Measurements from ENCODE around the gene CUL1.

CUL1 gene

DNA sequence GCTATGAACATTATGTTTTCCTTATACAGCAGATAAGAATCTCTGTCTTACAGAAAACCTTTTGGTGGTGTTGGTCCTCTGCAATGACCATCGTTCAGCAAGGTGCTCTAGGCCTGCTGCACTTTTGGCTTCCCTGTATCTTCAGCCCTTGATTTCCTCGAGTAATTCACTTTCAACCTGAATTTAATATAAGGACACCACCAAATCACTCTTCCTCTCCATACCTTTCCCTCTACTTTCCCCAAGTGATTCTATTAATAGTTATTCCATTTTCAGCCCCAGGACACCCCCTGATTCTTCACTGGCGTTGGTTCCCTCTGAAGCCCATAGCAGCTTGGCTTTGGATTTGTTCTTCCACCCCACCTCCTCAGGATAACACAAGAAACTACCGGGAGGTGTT, 113.2 kb downstream of the CUL1 start:
- H3K4me1 ChIP-seq (ENCODE audit: control insufficient read depth in 1 of 2, insufficient read depth in 2 of 2, low read length in 2 of 2): no peaks in the 10 kb centered on the region
- H3K4me3 ChIP-seq (ENCODE audit: low read depth in 1 of 2, low read length in 2 of 2): no peak overlapping the region
- H3K9me3 ChIP-seq (ENCODE audit: control insufficient read depth in 1 of 2, low read length in 2 of 2): no peaks in the 10 kb centered on the region
- no peaks in the 10 kb centered on the region for H3K27me3 ChIP-seq (ENCODE audit: low read depth, low read length)
- no peak overlapping the region for H3K27ac ChIP-seq (ENCODE audit: low read length)
- H3K36me3 ChIP-seq (ENCODE audit: control insufficient read depth in 1 of 2, insufficient read depth in 2 of 2, low read length in 2 of 2): peaks cover 10 to 12% of the 10 kb centered on the region in 2 donors

DNA sequence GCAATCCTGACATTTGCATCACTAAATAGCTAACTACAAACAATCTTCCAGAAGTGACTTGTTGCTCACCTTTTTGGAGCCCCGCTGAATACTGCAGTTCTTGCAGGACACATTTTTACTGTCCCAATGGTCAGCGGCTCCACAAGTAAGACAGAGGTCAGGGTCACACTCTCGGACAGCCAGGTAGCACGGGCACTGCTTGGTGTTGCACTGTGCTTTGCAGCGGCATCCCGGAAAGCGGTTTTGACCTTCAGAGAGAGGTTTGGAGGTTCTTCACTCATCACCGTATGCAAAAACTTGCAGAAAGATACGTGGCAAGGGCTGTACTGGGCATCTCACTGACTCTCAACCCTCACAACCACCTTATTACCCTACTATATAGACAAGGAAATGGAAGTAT, 115.2 kb downstream of the CUL1 start:
- Histone ChIP-seq H3K36me3 (ENCODE audit: control insufficient read depth in 1 of 2, insufficient read depth in 2 of 2, low read length in 2 of 2) (peaks cover 0 to 12% of the 10 kb centered on the region in 2 donors), H3K27me3 (ENCODE audit: low read depth, low read length) (no peaks in the 10 kb centered on the region), H3K4me1 (ENCODE audit: control insufficient read depth in 1 of 2, insufficient read depth in 2 of 2, low read length in 2 of 2) (no peaks in the 10 kb centered on the region)

DNA sequence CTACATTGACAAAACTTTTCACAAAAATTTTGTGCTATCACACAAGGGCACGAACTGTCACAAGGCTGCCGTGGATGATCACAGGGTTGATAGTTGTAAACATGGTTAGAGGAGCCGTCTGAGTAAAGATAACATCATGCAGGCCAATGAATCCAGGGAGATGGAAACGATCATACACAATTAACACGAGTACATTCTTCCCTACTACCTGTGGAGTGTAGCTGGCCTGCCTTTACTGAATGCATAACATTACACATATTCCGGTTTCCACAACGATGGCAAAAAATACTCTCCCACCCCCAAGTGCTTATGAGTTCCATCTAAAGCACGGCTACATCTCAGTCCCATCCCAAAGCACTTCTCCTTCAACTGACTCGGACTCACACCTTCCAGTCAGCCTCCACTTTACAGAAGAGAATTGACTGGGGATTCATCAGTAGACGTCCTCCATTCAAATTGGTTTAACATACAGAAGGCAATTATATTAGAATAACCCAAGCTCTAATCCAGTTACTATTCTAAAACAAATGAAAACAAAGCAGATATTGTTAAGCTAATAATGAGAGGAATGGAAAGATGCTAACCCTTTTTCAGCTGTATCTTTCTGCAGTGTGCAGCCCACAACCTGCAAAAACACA, 116.3 kb downstream of the CUL1 start:
- Histone ChIP-seq H3K4me1 (ENCODE audit: control insufficient read depth in 1 of 2, insufficient read depth in 2 of 2, low read length in 2 of 2) (no peaks in the 10 kb centered on the region), H3K36me3 (ENCODE audit: control insufficient read depth in 1 of 2, insufficient read depth in 2 of 2, low read length in 2 of 2) (peaks cover 0 to 12% of the 10 kb centered on the region in 2 donors), H3K9me3 (ENCODE audit: control insufficient read depth in 1 of 2, low read length in 2 of 2) (no peaks in the 10 kb centered on the region), H3K27me3 (ENCODE audit: low read depth, low read length) (no peaks in the 10 kb centered on the region), H3K27ac (ENCODE audit: low read length) (no peak overlapping the region), H3K4me3 (ENCODE audit: low read depth in 1 of 2, low read length in 2 of 2) (no peak overlapping the region)

More for the DNA sequence above, 115.2 kb downstream of the CUL1 start:
- no peak overlapping the region for H3K4me3 ChIP-seq (ENCODE audit: low read depth in 1 of 2, low read length in 2 of 2)
- H3K27ac ChIP-seq (ENCODE audit: low read length): no peak overlapping the region
- H3K9me3 ChIP-seq (ENCODE audit: control insufficient read depth in 1 of 2, low read length in 2 of 2): no peaks in the 10 kb centered on the region

DNA sequence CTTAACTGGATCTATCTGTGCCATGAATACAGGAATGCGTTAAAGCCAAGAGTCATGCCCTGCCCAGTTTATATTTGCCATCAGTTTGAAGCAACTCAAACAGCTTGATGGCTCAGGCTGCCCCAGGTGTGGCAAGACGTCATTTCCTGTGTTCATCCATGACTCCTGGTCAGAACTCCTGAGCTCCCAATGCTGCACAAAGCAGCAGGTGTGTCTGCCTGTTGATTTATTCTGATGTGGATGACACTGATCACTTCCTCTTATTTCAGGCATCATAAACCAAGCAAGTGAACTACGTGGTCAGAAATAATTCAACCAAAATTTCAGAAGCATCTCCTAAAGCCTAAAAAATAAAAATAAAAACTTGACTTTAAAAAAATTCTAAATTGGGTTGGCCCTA, 116.9 kb downstream of the CUL1 start:
- H3K36me3 ChIP-seq (ENCODE audit: control insufficient read depth in 1 of 2, insufficient read depth in 2 of 2, low read length in 2 of 2): peaks cover 0 to 12% of the 10 kb centered on the region in 2 donors

DNA sequence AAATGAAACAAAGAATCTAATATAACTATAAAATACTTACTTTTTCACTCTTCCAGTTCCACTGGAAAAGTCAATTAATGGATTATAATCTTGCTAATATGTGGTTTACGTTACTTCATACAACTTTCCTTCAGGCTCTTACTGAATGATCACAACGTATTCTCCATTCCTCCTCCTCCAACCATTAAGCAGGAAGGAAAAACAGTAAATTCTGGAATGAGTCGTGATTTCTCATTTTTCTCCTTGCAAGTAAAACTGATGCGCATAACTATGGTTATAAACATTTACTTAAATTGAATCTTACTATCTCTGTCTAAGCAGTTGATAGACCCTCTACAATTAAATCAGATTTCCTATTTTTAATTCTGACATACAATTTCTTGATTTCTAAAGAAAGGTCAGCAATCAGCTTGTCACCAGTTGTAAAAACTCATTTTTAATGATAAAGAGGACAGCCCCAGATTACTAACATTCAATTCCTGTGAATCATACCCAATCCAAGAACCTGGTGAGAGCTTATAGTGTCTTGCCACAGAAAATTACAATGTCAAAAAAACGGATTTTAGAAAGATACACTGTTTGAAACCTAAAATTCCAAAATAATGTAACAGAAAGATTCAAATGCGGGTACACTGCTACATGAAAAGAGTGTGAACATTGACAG, 121.1 kb downstream of the CUL1 start:
- Histone ChIP-seq H3K4me1 (ENCODE audit: control insufficient read depth in 1 of 2, insufficient read depth in 2 of 2, low read length in 2 of 2) (no peaks in the 10 kb centered on the region), H3K4me3 (ENCODE audit: low read depth in 1 of 2, low read length in 2 of 2) (no peak overlapping the region), H3K27me3 (ENCODE audit: low read depth, low read length) (no peaks in the 10 kb centered on the region), H3K27ac (ENCODE audit: low read length) (no peak overlapping the region), H3K9me3 (ENCODE audit: control insufficient read depth in 1 of 2, low read length in 2 of 2) (no peaks in the 10 kb centered on the region), H3K36me3 (ENCODE audit: control insufficient read depth in 1 of 2, insufficient read depth in 2 of 2, low read length in 2 of 2) (peaks cover 0 to 11% of the 10 kb centered on the region in 2 donors)

More for the DNA sequence above, 116.9 kb downstream of the CUL1 start:
- Histone ChIP-seq H3K27ac (ENCODE audit: low read length) (no peak overlapping the region), H3K4me1 (ENCODE audit: control insufficient read depth in 1 of 2, insufficient read depth in 2 of 2, low read length in 2 of 2) (no peaks in the 10 kb centered on the region), H3K27me3 (ENCODE audit: low read depth, low read length) (no peaks in the 10 kb centered on the region), H3K9me3 (ENCODE audit: control insufficient read depth in 1 of 2, low read length in 2 of 2) (no peaks in the 10 kb centered on the region), H3K4me3 (ENCODE audit: low read depth in 1 of 2, low read length in 2 of 2) (no peak overlapping the region)

DNA sequence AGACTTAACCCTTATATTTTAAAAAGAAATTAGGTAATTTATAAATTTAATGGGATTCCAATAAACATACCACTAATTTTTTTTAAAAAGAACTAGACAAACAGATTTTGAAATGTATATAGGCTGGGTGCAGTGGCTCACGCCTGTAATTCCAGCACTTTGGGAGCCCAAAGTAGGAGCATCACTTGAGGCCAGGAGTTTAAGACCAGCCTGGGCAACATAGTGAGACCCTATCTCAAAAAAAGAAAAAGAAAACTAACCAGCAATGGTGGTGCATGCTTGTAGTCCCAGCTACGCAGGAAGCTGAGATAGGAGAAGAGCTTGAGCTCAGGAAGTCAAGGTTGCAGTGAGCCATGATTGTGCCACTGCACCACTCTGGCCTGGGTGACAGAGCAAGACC, 122.7 kb downstream of the CUL1 start:
- Histone ChIP-seq H3K36me3 (ENCODE audit: control insufficient read depth in 1 of 2, insufficient read depth in 2 of 2, low read length in 2 of 2) (peaks cover 0 to 7% of the 10 kb centered on the region in 2 donors), H3K4me1 (ENCODE audit: control insufficient read depth in 1 of 2, insufficient read depth in 2 of 2, low read length in 2 of 2) (no peaks in the 10 kb centered on the region)

DNA sequence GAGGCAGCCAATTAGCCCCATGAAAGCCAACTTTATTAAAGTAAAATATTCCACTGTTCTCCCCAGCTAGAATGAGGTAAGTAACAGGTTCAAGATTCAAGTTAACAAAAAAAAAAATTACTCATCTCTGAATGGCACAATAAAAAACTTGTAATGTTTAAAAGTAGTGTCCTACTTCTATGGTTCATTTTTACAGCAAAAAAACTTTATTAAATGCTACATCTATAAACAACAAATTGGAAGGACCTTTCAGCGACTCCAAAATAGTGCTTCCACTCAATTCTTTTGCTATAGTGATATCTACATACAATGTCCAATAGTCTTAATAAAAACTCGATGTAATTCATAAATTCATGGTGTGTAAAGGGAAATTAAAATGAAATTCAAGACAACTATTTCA, 126.2 kb downstream of the CUL1 start:
- Histone ChIP-seq H3K9me3 (ENCODE audit: control insufficient read depth in 1 of 2, low read length in 2 of 2) (no peaks in the 10 kb centered on the region), H3K27me3 (ENCODE audit: low read depth, low read length) (no peaks in the 10 kb centered on the region), H3K4me1 (ENCODE audit: control insufficient read depth in 1 of 2, insufficient read depth in 2 of 2, low read length in 2 of 2) (no peaks in the 10 kb centered on the region), H3K36me3 (ENCODE audit: control insufficient read depth in 1 of 2, insufficient read depth in 2 of 2, low read length in 2 of 2) (peaks cover 0 to 4% of the 10 kb centered on the region in 2 donors), H3K27ac (ENCODE audit: low read length) (no peak overlapping the region), H3K4me3 (ENCODE audit: low read depth in 1 of 2, low read length in 2 of 2) (no peak overlapping the region)

More for the DNA sequence above, 122.7 kb downstream of the CUL1 start:
- Histone ChIP-seq H3K27ac (ENCODE audit: low read length) (no peak overlapping the region), H3K27me3 (ENCODE audit: low read depth, low read length) (no peaks in the 10 kb centered on the region), H3K4me3 (ENCODE audit: low read depth in 1 of 2, low read length in 2 of 2) (no peak overlapping the region), H3K9me3 (ENCODE audit: control insufficient read depth in 1 of 2, low read length in 2 of 2) (no peaks in the 10 kb centered on the region)

DNA sequence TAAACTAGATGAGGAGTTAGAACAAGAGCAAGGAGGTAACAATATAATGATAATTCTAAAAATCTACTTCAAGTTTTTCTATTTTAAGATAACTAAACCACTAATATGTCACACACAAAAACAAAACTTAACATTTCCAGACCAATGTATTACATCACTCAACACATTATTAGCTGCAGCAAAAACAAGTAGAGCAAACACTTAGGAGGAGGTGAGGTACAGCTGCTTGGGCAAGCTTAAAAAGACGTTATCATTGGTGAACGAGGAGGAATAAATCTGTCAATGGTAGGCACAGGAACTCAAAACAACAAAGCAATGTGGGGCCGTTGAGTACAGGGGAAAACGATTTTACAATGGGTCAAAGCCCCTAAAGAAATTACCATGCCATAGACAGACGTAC, 126.6 kb downstream of the CUL1 start:
- H3K36me3 ChIP-seq (ENCODE audit: control insufficient read depth in 1 of 2, insufficient read depth in 2 of 2, low read length in 2 of 2): peaks cover 0 to 4% of the 10 kb centered on the region in 2 donors
- H3K27me3 ChIP-seq (ENCODE audit: low read depth, low read length): no peaks in the 10 kb centered on the region

DNA sequence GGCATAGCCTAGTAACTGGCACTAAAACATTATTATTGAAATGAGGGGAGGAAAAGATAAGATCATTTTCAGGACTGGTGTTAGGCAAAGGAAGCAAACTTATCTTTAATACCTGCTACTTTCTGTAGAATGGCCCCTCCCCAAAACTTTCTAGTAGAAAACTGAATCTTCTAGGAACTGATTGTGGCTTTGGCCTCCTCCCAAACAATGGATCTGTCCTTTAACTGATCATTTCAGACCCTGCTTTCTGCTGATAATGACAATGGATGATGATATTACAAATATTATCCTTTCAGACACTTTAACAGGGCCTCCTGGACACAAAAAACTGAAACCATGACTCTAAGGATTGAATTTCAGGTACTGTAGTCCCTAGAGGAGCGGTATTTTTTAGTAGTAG, 130.3 kb downstream of the CUL1 start:
- Histone ChIP-seq H3K36me3 (ENCODE audit: control insufficient read depth in 1 of 2, insufficient read depth in 2 of 2, low read length in 2 of 2) (peaks cover 0 to 4% of the 10 kb centered on the region in 2 donors), H3K4me1 (ENCODE audit: control insufficient read depth in 1 of 2, insufficient read depth in 2 of 2, low read length in 2 of 2) (no peaks in the 10 kb centered on the region), H3K27ac (ENCODE audit: low read length) (no peak overlapping the region), H3K4me3 (ENCODE audit: low read depth in 1 of 2, low read length in 2 of 2) (no peak overlapping the region), H3K27me3 (ENCODE audit: low read depth, low read length) (no peaks in the 10 kb centered on the region), H3K9me3 (ENCODE audit: control insufficient read depth in 1 of 2, low read length in 2 of 2) (no peaks in the 10 kb centered on the region)

More for the DNA sequence above, 126.6 kb downstream of the CUL1 start:
- Histone ChIP-seq H3K27ac (ENCODE audit: low read length) (no peak overlapping the region), H3K9me3 (ENCODE audit: control insufficient read depth in 1 of 2, low read length in 2 of 2) (no peaks in the 10 kb centered on the region), H3K4me3 (ENCODE audit: low read depth in 1 of 2, low read length in 2 of 2) (no peak overlapping the region), H3K4me1 (ENCODE audit: control insufficient read depth in 1 of 2, insufficient read depth in 2 of 2, low read length in 2 of 2) (no peaks in the 10 kb centered on the region)

DNA sequence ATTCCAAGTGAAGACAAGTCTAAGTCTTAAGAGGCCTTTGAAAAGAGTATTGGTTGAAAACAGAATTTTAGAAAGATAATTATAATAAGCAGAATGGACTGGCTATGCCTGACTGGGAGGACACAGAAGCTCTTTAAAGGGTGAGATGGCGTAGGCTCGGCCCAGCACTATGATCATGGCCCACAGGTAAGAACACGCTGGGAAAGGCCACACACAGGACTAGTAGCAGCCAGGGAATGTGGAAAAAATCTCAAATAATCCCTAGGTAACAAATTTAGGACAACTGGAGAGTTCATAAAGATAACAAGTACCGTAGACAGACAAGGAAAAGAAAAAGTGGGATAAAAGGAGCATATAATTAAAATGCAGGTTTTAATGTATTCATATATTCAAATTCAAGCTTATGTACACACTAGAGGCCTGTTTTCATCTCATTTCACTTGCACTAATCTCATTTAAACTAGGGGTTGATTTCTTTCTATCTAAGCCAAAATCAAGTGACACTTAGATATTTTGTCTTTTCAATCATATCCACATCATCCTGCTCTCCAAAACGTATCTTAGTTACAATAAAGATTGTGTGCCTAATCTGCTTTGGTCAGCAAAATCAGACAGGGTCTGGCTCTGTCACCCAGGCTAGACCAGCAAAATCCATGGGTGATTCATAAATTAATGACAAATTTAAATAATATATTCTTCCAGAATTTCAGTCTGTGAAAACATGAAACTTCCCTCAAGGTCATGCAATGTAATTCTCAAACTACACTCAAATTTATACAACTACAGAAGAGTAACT, 132.4 kb downstream of the CUL1 start:
- H3K9me3 ChIP-seq (ENCODE audit: control insufficient read depth in 1 of 2, low read length in 2 of 2): no peaks in the 10 kb centered on the region
- no peak overlapping the region for H3K4me3 ChIP-seq (ENCODE audit: low read depth in 1 of 2, low read length in 2 of 2)
- no peaks in the 10 kb centered on the region for H3K27me3 ChIP-seq (ENCODE audit: low read depth, low read length)
- H3K27ac ChIP-seq (ENCODE audit: low read length): no peak overlapping the region
- peaks cover 0 to 4% of the 10 kb centered on the region in 2 donors for H3K36me3 ChIP-seq (ENCODE audit: control insufficient read depth in 1 of 2, insufficient read depth in 2 of 2, low read length in 2 of 2)
- H3K4me1 ChIP-seq (ENCODE audit: control insufficient read depth in 1 of 2, insufficient read depth in 2 of 2, low read length in 2 of 2): no peaks in the 10 kb centered on the region

DNA sequence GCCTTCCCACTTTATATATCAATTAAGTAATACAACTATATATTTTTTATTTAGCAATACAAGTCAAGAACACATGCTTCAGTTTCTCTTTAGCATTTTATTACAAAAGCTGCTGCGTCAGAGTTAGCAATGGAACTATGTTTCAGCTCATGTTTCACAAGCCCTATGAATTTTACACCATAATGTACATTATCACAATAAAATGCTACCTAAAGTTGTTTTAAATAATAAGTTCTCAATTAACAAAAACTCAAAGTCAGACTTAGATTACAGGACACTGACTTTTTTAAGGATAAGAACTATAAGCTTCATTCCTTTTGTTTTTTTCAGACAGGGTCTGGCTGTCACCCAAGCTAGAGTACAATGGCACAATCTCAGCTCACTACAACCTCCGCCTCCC, 133.1 kb downstream of the CUL1 start:
- Histone ChIP-seq H3K27ac (ENCODE audit: low read length) (no peak overlapping the region), H3K4me1 (ENCODE audit: control insufficient read depth in 1 of 2, insufficient read depth in 2 of 2, low read length in 2 of 2) (no peaks in the 10 kb centered on the region), H3K4me3 (ENCODE audit: low read depth in 1 of 2, low read length in 2 of 2) (no peak overlapping the region), H3K27me3 (ENCODE audit: low read depth, low read length) (no peaks in the 10 kb centered on the region), H3K36me3 (ENCODE audit: control insufficient read depth in 1 of 2, insufficient read depth in 2 of 2, low read length in 2 of 2) (peaks cover 0 to 4% of the 10 kb centered on the region in 2 donors), H3K9me3 (ENCODE audit: control insufficient read depth in 1 of 2, low read length in 2 of 2) (no peaks in the 10 kb centered on the region)
